ENCODE results near the gene FAT1. TPM values are rescaled to one million over a fixed set of nuclear protein-coding genes. Genes with fewer than 3 reads are reported as not detected.

Gene FAT1
- total RNA-seq, 1 donor from 2014 or later, result 47.1 TPM

DNA sequence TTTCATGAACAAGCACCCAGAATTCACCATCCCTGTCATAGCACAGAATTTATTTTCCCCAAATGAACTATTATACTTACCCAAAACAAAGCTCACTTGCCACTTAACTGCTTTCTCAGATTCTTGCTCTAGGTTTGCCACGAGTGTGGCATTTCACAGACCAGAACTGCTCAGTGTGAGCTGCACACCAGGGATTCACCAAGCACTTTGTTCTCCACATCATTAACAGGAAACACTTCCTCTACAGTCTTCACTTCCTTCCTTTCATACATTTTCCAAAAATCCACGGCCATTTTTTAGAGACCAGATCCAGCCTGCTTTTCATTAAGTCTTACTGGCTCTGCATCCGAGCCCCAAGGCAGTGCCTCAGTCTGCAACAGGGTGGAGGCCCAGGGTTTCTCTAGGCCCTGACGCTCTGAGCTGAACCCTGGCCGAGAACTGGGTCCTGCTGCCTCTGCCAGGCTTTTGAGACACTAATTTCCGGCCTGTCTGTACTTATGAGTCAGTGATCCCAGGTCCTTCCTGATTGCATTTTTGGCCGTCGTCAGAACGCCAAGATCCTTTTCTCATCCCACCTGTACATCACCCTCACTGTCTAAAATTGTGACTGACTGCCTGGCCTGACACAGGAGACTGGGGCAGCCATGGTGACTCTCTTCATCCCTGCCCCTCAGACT, 100.7 kb downstream of the FAT1 start:
- peaks cover 0 to 20% of the 10 kb centered on the region in 2 donors for H3K36me3 ChIP-seq
- H3K27me3 ChIP-seq, result no peaks in the 10 kb centered on the region
- intact Hi-C loops (cut with DNase I), result no loop called here
- no peak overlapping the region for H3K27ac ChIP-seq
- peaks cover 4% of the 10 kb centered on the region for H3K4me1 ChIP-seq
- TF ChIP-seq POLR2AphosphoS5 (IDR thresholded peaks at IDR 0.05; ENCODE audit: insufficient read depth in 1 of 2, low read depth in 1 of 2), result no peak
- H3K9me3 ChIP-seq, result no peaks in the 10 kb centered on the region
- no peak overlapping the region for H3K4me3 ChIP-seq
- DNase-seq (ENCODE audit: extremely low spot score in 2 of 2), result no peak

GRCh38 chr4:186621959-186622553, 101.6 kb downstream of the FAT1 start:
- H3K4me1 ChIP-seq, result peaks cover 4% of the 10 kb centered on the region
- no peaks in the 10 kb centered on the region for H3K27me3 ChIP-seq
- peaks cover 0 to 19% of the 10 kb centered on the region in 2 donors for H3K36me3 ChIP-seq
- no peak overlapping the region for H3K27ac ChIP-seq
- no peak for TF ChIP-seq POLR2AphosphoS5 (IDR thresholded peaks at IDR 0.05; ENCODE audit: insufficient read depth in 1 of 2, low read depth in 1 of 2)
- no peak for TF ChIP-seq POLR2A (IDR thresholded peaks at IDR 0.05)
- TF ChIP-seq, protein P1, sequence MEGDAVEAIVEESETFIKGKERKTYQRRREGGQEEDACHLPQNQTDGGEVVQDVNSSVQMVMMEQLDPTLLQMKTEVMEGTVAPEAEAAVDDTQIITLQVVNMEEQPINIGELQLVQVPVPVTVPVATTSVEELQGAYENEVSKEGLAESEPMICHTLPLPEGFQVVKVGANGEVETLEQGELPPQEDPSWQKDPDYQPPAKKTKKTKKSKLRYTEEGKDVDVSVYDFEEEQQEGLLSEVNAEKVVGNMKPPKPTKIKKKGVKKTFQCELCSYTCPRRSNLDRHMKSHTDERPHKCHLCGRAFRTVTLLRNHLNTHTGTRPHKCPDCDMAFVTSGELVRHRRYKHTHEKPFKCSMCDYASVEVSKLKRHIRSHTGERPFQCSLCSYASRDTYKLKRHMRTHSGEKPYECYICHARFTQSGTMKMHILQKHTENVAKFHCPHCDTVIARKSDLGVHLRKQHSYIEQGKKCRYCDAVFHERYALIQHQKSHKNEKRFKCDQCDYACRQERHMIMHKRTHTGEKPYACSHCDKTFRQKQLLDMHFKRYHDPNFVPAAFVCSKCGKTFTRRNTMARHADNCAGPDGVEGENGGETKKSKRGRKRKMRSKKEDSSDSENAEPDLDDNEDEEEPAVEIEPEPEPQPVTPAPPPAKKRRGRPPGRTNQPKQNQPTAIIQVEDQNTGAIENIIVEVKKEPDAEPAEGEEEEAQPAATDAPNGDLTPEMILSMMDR (IDR thresholded peaks at IDR 0.05), result no peak
- intact Hi-C loops (cut with DNase I), result no loop called here
- no peaks in the 10 kb centered on the region for H3K9me3 ChIP-seq
- H3K4me3 ChIP-seq, result no peak overlapping the region
- no peak for DNase-seq (ENCODE audit: extremely low spot score in 2 of 2)

GRCh38 chr4:186619088-186619487, 104.6 kb downstream of the FAT1 start:
- Histone ChIP-seq H3K27ac (no peak overlapping the region), H3K27me3 (no peaks in the 10 kb centered on the region), H3K4me3 (no peak overlapping the region), H3K4me1 (peaks cover 4% of the 10 kb centered on the region), H3K36me3 (peaks cover 0 to 19% of the 10 kb centered on the region in 2 donors), H3K9me3 (no peaks in the 10 kb centered on the region)
- DNase-seq (ENCODE audit: extremely low spot score in 2 of 2), result no peak
- intact Hi-C loops (cut with DNase I), result no loop called here
- TF ChIP-seq POLR2A (IDR thresholded peaks at IDR 0.05) (no peak), POLR2AphosphoS5 (IDR thresholded peaks at IDR 0.05; ENCODE audit: insufficient read depth in 1 of 2, low read depth in 1 of 2) (no peak)
- TF ChIP-seq, protein P1 (IDR thresholded peaks at IDR 0.05), result no peak

GRCh38 chr4:186617921-186618320, 105.7 kb downstream of the FAT1 start:
- intact Hi-C loops (cut with DNase I), result no loop called here
- H3K4me1 ChIP-seq, result no peaks in the 10 kb centered on the region
- peaks cover 0 to 19% of the 10 kb centered on the region in 2 donors for H3K36me3 ChIP-seq
- no peaks in the 10 kb centered on the region for H3K9me3 ChIP-seq
- no peak overlapping the region for H3K27ac ChIP-seq
- no peak overlapping the region for H3K4me3 ChIP-seq
- TF ChIP-seq POLR2AphosphoS5 (IDR thresholded peaks at IDR 0.05; ENCODE audit: insufficient read depth in 1 of 2, low read depth in 1 of 2), result no peak
- TF ChIP-seq, protein P1 (IDR thresholded peaks at IDR 0.05), result no peak
- no peak for TF ChIP-seq POLR2A (IDR thresholded peaks at IDR 0.05)
- no peaks in the 10 kb centered on the region for H3K27me3 ChIP-seq
- peak in 1 of 2 donors; percentile 60 for DNase-seq (ENCODE audit: extremely low spot score in 2 of 2)

- Histone ChIP-seq H3K9me3 (no peaks in the 10 kb centered on the region), H3K27me3 (no peaks in the 10 kb centered on the region), H3K27ac (no peak overlapping the region), H3K36me3 (peaks cover 0 to 29% of the 10 kb centered on the region in 2 donors), H3K4me3 (no peak overlapping the region), H3K4me1 (no peaks in the 10 kb centered on the region)
- intact Hi-C loops (cut with DNase I), result no loop called here
- TF ChIP-seq POLR2A (IDR thresholded peaks at IDR 0.05) (no peak), POLR2AphosphoS5 (IDR thresholded peaks at IDR 0.05; ENCODE audit: insufficient read depth in 1 of 2, low read depth in 1 of 2) (no peak)
- TF ChIP-seq, protein P1 (IDR thresholded peaks at IDR 0.05), result no peak
- DNase-seq (ENCODE audit: extremely low spot score in 2 of 2), result no peak
Measured at GRCh38 chr4:186607490-186607889, 116.2 kb downstream of the FAT1 start.
